Measurements from ENCODE around the gene PPP1R13B. TPM values are rescaled to one million over a fixed set of nuclear protein-coding genes. Genes with fewer than 3 reads are reported as not detected.

Gene PPP1R13B
- total and polyA plus RNA-seq, 2 experiments from 2014 or later = 9.4 to 20.2 TPM

GRCh38 chr14:103885509-103885932 is 38.1 kb upstream of the PPP1R13B start:
- DNase-seq (ENCODE audit: low spot score) = no peak
- WGBS (ENCODE audit: low lambda C conversion rate, missing lambda C conversion rate) = 87% methylated on average over 14 of the region's 14 CpGs
- no peak overlapping the region for H3K4me3 ChIP-seq
- H3K27ac ChIP-seq = no peak overlapping the region
- H3K27me3 ChIP-seq = no peaks in the 10 kb centered on the region
- H3K79me2 ChIP-seq = no peaks in the 10 kb centered on the region
- no peaks in the 10 kb centered on the region for H3K9me3 ChIP-seq (ENCODE audit: low read depth)
- H3K4me2 ChIP-seq = no peak overlapping the region
- H4K20me1 ChIP-seq (ENCODE audit: insufficient read depth, poor library complexity, severe bottlenecking) = no peaks in the 10 kb centered on the region
- no peaks in the 10 kb centered on the region for H3K9me2 ChIP-seq (replicated peaks; ENCODE audit: insufficient read depth)
- no peak overlapping the region for H2AFZ ChIP-seq
- peaks cover 34% of the 10 kb centered on the region for H3K4me1 ChIP-seq (ENCODE audit: insufficient read depth)
- no peaks in the 10 kb centered on the region for H3K36me3 ChIP-seq (replicated peaks; ENCODE audit: insufficient read depth, low read depth)
- TF ChIP-seq EZH2phosphoT487 (IDR thresholded peaks at IDR 0.05; ENCODE audit: low read depth, severe bottlenecking, unreplicated experiment) (no peak), EZH2 (IDR thresholded peaks at IDR 0.05; ENCODE audit: borderline replicate concordance) (no peak)
- TF ChIP-seq, protein P1, sequence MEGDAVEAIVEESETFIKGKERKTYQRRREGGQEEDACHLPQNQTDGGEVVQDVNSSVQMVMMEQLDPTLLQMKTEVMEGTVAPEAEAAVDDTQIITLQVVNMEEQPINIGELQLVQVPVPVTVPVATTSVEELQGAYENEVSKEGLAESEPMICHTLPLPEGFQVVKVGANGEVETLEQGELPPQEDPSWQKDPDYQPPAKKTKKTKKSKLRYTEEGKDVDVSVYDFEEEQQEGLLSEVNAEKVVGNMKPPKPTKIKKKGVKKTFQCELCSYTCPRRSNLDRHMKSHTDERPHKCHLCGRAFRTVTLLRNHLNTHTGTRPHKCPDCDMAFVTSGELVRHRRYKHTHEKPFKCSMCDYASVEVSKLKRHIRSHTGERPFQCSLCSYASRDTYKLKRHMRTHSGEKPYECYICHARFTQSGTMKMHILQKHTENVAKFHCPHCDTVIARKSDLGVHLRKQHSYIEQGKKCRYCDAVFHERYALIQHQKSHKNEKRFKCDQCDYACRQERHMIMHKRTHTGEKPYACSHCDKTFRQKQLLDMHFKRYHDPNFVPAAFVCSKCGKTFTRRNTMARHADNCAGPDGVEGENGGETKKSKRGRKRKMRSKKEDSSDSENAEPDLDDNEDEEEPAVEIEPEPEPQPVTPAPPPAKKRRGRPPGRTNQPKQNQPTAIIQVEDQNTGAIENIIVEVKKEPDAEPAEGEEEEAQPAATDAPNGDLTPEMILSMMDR (IDR thresholded peaks at IDR 0.05; ENCODE audit: poor library complexity) = no peak

DNA sequence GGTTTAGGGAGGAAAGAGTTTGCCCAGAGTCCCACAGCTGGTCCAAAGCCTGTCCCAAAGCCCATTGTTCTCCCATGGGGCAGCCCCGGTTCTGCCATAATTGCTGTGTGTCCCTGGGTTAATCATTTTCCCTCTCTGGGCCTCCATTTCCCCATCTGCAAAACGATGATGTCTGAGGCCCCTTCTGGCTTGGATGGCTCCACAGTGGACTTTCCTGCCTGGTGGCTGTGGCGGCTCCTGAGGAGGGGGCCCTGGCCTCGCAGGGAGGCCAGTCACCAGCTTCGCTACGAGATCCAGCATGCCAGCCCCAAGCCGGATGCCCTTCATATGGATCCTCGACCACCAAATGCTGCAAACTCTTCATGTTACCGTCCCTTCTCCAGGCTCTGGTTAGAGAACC is 37.5 kb upstream of the PPP1R13B start:
- no peaks in the 10 kb centered on the region for H3K9me2 ChIP-seq (replicated peaks; ENCODE audit: insufficient read depth)
- no peaks in the 10 kb centered on the region for H3K79me2 ChIP-seq
- TF ChIP-seq EZH2 (IDR thresholded peaks at IDR 0.05; ENCODE audit: borderline replicate concordance) = no peak
- no peak for TF ChIP-seq EZH2phosphoT487 (IDR thresholded peaks at IDR 0.05; ENCODE audit: low read depth, severe bottlenecking, unreplicated experiment)
- TF ChIP-seq, protein P1 (IDR thresholded peaks at IDR 0.05; ENCODE audit: poor library complexity) = no peak
- H2AFZ ChIP-seq = no peak overlapping the region
- no peak overlapping the region for H3K4me3 ChIP-seq
- DNase-seq (ENCODE audit: low spot score) = no peak
- no peak overlapping the region for H3K27ac ChIP-seq
- peaks cover 40% of the 10 kb centered on the region for H3K4me1 ChIP-seq (ENCODE audit: insufficient read depth)
- no peaks in the 10 kb centered on the region for H3K27me3 ChIP-seq
- no peaks in the 10 kb centered on the region for H3K9me3 ChIP-seq (ENCODE audit: low read depth)
- WGBS (ENCODE audit: low lambda C conversion rate, missing lambda C conversion rate) = 90% methylated on average over 9 of the region's 9 CpGs
- H3K36me3 ChIP-seq (replicated peaks; ENCODE audit: insufficient read depth, low read depth) = no peaks in the 10 kb centered on the region
- H3K4me2 ChIP-seq = no peak overlapping the region
- H4K20me1 ChIP-seq (ENCODE audit: insufficient read depth, poor library complexity, severe bottlenecking) = no peaks in the 10 kb centered on the region

DNA sequence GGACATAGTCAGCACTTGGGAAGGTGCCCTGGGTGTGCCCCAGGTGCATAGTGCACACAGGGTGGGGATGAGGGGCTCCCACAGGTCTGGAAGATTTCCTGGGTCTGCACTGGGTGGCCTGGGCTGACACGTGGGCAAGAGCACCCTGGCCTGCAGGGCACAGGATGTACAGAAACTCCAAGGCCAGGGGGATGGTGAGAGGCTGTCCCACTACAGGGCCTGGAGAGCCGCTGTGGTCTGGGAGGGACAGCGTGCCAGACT is 35.8 kb upstream of the PPP1R13B start:
- H3K9me3 ChIP-seq (ENCODE audit: low read depth) = no peaks in the 10 kb centered on the region
- no peaks in the 10 kb centered on the region for H3K36me3 ChIP-seq (replicated peaks; ENCODE audit: insufficient read depth, low read depth)
- 100% methylated on average over 3 of the region's 3 CpGs for whole genome bisulfite sequencing (ENCODE audit: low lambda C conversion rate, missing lambda C conversion rate)
- H4K20me1 ChIP-seq (ENCODE audit: insufficient read depth, poor library complexity, severe bottlenecking) = no peaks in the 10 kb centered on the region
- H3K27me3 ChIP-seq = no peaks in the 10 kb centered on the region
- H3K9me2 ChIP-seq (replicated peaks; ENCODE audit: insufficient read depth) = no peaks in the 10 kb centered on the region
- H2AFZ ChIP-seq = no peak overlapping the region
- no peak for DNase-seq (ENCODE audit: low spot score)
- H3K79me2 ChIP-seq = no peaks in the 10 kb centered on the region
- no peak overlapping the region for H3K27ac ChIP-seq
- H3K4me1 ChIP-seq (ENCODE audit: insufficient read depth) = peaks cover 42% of the 10 kb centered on the region
- no peak for TF ChIP-seq EZH2 (IDR thresholded peaks at IDR 0.05; ENCODE audit: borderline replicate concordance)
- TF ChIP-seq, protein P1 (IDR thresholded peaks at IDR 0.05; ENCODE audit: poor library complexity) = no peak
- no peak for TF ChIP-seq EZH2phosphoT487 (IDR thresholded peaks at IDR 0.05; ENCODE audit: low read depth, severe bottlenecking, unreplicated experiment)
- no peak overlapping the region for H3K4me3 ChIP-seq
- H3K4me2 ChIP-seq = no peak overlapping the region
